ENCODE results near the gene NFKBIE.
"Not testable (repeated sequence)": the region's sequence is repeated elsewhere in the genome, so short reads cannot be mapped to it uniquely, and the experiment has no call there.

Gene NFKBIE
- 56.2 to 195 (median 106) reads per million in 17 experiments for total RNA-seq

DNA sequence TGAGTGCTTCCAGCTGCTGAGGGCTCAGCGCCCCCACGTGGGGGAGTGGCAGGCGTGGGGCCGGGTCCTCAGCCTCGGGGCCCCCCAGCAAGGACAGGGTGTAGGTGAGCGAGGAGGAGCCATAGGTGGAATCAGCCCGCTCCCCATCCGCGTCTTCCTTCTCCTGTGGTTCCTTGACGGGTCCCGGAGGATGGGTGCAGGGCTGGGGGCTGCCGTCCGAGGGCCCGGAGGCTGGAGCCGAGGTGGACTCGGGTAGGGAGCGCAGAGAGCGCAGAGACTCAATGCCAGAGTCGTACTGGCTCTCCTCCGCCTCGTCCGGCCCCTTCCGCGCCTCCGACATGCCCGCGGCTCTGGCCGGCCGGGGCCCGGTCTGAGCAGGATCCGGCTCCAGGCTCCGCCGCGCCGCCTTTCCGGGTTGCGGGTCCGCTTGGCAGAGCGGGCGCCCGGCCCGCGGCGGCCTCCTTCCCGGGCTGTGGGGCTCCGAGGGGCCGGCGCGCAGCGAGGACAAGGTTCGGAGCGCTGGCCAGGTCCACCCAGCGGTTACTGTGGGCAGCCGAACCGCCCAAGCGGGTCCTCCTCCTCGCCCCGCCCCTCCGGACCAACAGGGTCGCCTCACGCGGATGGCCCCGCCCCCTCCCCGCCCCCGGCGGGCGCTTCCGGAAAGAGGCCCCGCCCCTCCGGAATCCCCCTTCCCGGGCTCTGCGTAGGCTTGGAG, at the start of gene NFKBIE:
TSS of gene NFKBIE (minus strand) at position 545 of the 715 bp plus-strand sequence. CDS start at position 340, 205 bp downstream.
- peak; percentile 97 to 99 (median 98) for DNase-seq

GRCh38 chr6:44314657-44315056, 49.3 kb upstream of the NFKBIE start:
- DNase-seq = not testable (repeated sequence)

DNA sequence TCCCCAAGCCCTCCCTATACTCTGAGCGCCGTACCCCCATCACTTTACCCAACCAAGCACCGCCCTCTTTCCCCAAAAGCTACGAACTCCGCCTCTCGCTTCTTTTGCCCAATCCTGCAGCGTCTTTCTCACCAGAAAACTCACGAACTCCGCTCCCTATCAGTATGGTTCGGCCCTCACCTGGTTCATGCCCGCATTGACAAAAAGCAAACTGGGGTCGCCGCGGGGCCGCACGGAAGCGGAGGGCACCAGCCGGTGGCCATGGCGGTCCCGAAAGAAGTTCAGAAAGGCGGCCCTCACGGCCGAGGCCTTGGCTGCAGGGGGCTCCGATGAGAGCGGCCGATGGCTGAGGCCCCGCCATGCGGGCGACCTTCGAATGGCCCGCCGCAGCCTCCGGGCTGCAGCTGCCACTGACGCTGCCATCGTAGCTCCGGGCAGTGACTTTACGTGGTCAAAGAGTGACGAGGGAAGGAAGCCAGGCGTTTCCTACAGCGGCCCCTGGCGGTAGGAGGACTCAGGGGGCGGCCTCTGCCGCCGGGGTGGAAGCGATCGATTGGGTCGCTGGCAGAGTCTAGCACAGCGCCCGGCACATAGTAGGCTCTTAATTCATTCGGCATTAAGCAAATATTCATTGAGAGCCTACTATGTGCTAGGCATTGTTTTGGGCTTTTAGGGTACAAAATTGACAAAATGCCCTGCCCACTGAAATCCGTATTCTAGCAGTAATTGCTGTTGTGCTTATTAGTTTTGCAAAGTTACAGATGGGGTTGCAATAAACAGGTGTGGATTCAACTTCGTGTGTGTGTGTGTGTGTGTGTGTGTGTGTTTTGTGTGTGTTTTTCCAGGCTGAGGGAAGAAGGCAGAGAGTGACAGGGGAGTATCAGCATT, 47.8 kb upstream of the NFKBIE start, which contains the start of gene AARS2:
TSS of gene AARS2 (minus strand) at position 447 of the 888 bp plus-strand sequence. CDS start at position 423, 24 bp downstream.
- DNase-seq = peak; percentile 92 to 96 (median 96)

DNA sequence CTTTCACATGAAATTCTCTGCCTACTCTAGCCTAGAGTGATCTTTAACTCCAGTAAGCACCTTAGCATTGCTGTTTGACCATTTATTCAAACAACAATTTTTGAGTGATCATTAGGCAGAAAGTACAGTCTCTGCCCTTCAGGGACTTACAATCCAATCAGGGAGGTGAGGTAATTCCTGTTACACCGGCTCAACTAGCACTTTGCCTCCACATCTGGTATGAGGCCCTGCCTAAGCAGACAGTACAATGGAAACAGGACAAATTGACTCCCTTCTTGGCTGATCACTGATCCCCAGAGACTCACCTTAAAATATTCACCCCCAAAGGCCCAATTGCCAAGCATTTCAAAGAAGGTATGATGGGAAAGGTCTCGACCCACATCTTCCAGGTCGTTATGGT, 46.4 kb upstream of the NFKBIE start:
- no peak for DNase-seq

DNA sequence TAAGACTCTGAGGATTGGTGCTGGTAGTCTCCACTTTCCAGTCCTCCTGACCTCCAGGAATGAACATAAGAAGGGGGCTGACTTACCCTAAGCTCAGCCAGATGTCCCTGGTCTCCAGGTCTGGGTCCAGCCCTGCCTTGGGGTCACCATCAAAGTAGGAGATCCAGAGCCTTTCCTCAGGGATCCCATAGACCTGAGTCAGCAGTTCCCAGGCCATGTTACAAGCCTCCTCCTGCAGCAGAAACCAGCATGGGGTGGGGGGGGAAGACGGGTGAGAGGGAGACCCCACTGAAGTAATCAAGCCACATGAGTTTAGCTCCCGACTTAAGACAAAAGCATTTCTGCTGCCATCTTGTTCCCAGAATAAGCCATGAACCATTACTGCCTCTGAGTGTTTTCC, 46.0 kb upstream of the NFKBIE start:
- no peak for DNase-seq

GRCh38 chr6:44310241-44310640, 44.9 kb upstream of the NFKBIE start:
- DNase-seq = no peak

- DNase-seq = no peak
Measured at GRCh38 chr6:44309631-44310030, 44.3 kb upstream of the NFKBIE start.

DNA sequence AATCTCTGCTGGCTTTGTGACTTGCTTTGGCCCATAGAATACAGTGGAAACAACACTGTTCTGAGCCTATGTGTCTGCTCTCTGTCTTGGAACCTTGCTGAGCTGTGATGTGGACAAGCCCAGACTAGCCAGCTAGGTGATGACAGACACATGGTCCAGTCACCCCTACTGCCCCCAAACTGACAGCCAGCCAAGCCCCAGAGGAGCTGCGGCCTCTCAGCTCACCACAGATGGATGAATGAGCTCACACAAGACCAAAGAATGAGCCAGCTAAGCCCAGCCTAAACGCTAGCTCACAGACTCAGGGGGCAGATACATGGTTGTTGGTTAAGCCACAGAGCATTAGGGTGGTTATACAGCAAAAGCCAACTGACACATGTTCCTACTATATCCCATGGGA, 43.7 kb upstream of the NFKBIE start:
- DNase-seq = no peak

- no peak for DNase-seq
Measured at GRCh38 chr6:44307217-44307616, 41.9 kb upstream of the NFKBIE start.

GRCh38 chr6:44306710-44307109, 41.4 kb upstream of the NFKBIE start:
- DNase-seq = no peak

GRCh38 chr6:44305200-44305725, 39.9 kb upstream of the NFKBIE start:
- no peak for DNase-seq

DNA sequence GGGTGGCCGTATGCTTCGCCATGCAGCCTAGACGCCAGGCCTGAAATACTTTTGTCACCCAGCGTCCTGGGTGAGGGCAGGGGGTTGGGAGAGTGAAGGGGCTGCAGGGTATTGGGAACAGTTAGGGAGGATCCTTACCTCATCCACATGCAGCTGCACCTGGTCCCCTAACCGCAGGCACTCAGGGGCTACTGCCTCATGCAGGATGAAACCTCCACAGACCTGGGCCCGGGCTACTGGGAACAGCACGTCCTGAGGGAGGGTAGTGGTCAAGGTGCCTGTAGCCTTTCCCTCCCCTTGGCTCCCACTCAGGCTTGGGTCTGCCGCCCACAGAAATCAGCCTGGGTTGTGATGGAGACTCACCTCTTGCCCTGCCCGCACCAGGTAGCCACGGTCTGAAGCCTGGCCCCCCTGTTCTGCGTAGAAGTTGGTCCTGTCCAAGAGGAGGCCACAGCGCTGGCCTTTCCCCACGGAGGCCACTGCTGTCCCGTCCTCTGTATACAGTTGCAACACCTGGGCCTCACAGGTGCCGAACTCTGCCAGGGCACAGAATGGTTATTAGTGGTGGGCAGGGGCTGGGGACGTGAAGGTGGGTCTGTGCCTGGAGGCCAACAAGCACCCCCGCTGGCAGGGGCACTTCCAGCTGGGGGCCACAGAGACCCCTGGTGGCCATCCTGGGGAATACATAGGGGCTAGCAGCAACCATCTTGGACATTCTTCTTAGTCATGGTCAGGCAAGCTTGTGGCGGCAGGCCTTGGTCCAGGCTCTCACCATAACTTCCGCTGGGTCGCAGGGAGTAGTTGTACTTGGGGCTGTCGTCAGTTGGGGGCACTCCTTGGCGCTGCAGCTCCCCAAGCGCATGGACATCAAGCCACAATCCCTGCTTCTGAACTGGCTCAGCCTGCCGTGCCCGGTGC, 39.2 kb upstream of the NFKBIE start:
- DNase-seq = peak; percentile 56 to 73 (median 60)

- DNase-seq = no peak
Measured at GRCh38 chr6:44303842-44304241, 38.5 kb upstream of the NFKBIE start.

- DNase-seq = no peak
Measured at GRCh38 chr6:44302856-44303255, 37.5 kb upstream of the NFKBIE start.

GRCh38 chr6:44301782-44302564, 36.6 kb upstream of the NFKBIE start:
- no peak for DNase-seq

DNA sequence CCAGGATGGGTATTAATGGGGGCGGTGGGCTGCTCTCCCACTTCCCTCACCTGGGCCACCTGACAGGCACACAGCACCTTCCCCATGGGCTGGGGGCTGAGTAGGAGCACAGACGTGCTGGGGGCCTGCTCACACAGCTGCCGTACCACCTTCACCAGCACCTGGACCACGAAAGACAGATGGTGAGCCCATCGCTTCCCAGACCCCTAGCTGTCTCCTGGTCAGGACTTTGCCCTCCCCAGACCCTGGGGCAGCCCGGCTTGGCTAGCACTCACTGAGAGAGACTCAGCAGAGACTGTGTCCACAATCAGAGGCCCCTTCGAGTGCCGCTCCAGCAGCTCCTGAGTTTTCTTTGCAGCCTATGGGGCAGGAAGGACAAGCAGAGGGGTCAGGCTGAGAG, 35.8 kb upstream of the NFKBIE start:
- DNase-seq = no peak

- no peak for DNase-seq
Measured at GRCh38 chr6:44300292-44300823, 35.0 kb upstream of the NFKBIE start.

- no peak for DNase-seq
Measured at GRCh38 chr6:44298864-44299263, 33.5 kb upstream of the NFKBIE start.

- no peak for DNase-seq
Measured at GRCh38 chr6:44298055-44298803, 32.9 kb upstream of the NFKBIE start.

Measured in suppressor macrophage (primary cell).